Neural cell (in vitro differentiated cells): Measurements from ENCODE around the gene USP3. TPM values are rescaled to one million over a fixed set of nuclear protein-coding genes. Genes with fewer than 3 reads are reported as not detected.

Experiments used
- H2AFZ ChIP-seq: fragments of 200-600, 300-800 bp; sonication (generic), shearing (Covaris generic); 2 replicates; pipeline ENCODE4 v1.6.0; 2014; ENCODE audit warnings: low read depth, mild to moderate bottlenecking, antibody characterized with exemption, low read length, moderate library complexity
- H3F3A ChIP-seq: fragments of 200-600 bp; shearing (Covaris generic); 2 replicates; pipeline ENCODE4 v1.6.1; 2016; ENCODE audit warnings: mild to moderate bottlenecking, moderate library complexity, mixed read lengths, antibody characterized with exemption, low read length; ENCODE audit not compliant: insufficient read depth, poor library complexity, severe bottlenecking
- H3K27ac ChIP-seq: fragments of 200-600, 300-800 bp; sonication (generic), shearing (Covaris generic); 2 replicates; pipeline ENCODE4 v1.5.1; 2014; ENCODE audit warnings: mild to moderate bottlenecking, low read length, moderate library complexity
- H3K27me3 ChIP-seq: fragments of 300-800, 200-600 bp; sonication (generic), shearing (Covaris generic); 2 replicates; pipeline ENCODE4 v1.6.0; 2014; ENCODE audit warnings: mild to moderate bottlenecking, low read depth, low read length, moderate library complexity; ENCODE audit not compliant: insufficient read depth
- H3K36me3 ChIP-seq: fragments of 300-800, 200-600 bp; sonication (generic), shearing (Covaris generic); 2 replicates; pipeline ENCODE4 v1.5.1; 2014; ENCODE audit warnings: mild to moderate bottlenecking, antibody characterized with exemption, low read length, moderate library complexity; ENCODE audit not compliant: insufficient read depth
- H3K4me2 ChIP-seq: fragments of 300-800, 200-600 bp; sonication (generic), shearing (Covaris generic); 2 replicates; pipeline ENCODE4 v1.6.0; 2014; ENCODE audit warnings: mild to moderate bottlenecking, low read length
- H3K4me3 ChIP-seq: fragments of 300-800, 200-600 bp; sonication (generic), shearing (Covaris generic); 2 replicates; pipeline ENCODE4 v1.5.1; 2014; ENCODE audit warnings: mild to moderate bottlenecking, low read length, moderate library complexity
- H3K79me2 ChIP-seq: fragments of 200-600 bp; shearing (Covaris generic); replicated peaks from 2 replicates; pipeline ENCODE4 v1.6.0; 2014; ENCODE audit warnings: mild to moderate bottlenecking, low read length, moderate library complexity; ENCODE audit not compliant: insufficient read depth
- H3K9ac ChIP-seq: fragments of 300-800, 200-600 bp; sonication (generic), shearing (Covaris generic); 2 replicates; pipeline ENCODE4 v1.6.1; 2016; ENCODE audit warnings: mild to moderate bottlenecking, low read length, mixed read lengths
- H3K9me2 ChIP-seq: fragments of 200-600 bp; shearing (Covaris generic); 2 replicates; pipeline ENCODE4 v1.6.1; 2016; ENCODE audit warnings: mild to moderate bottlenecking, low read length, mixed read lengths; ENCODE audit not compliant: insufficient read depth
- H3K9me3 ChIP-seq: fragments of 200-600, 300-800 bp; sonication (generic), shearing (Covaris generic); 2 replicates; pipeline ENCODE4 v1.6.1; 2016; ENCODE audit warnings: mild to moderate bottlenecking, mixed run types, low read length, moderate library complexity, mixed read lengths
- H4K20me1 ChIP-seq: fragments of 200-600 bp; shearing (Covaris generic); 2 replicates; pipeline ENCODE4 v1.6.1; 2016; ENCODE audit warnings: mild to moderate bottlenecking, mixed run types; ENCODE audit not compliant: insufficient read depth
- EP300 ChIP-seq: fragments of 450-650 bp; conservative IDR thresholded peaks from 2 replicates; pipeline ENCODE4 v1.6.1; 2014; ENCODE audit warnings: antibody characterized with exemption, mild to moderate bottlenecking, moderate library complexity; ENCODE audit not compliant: poor library complexity, severe bottlenecking
- EZH2 ChIP-seq: fragments of 200-600, 300-800 bp; shearing (Covaris generic), sonication (generic); IDR thresholded peaks from 2 replicates; pipeline ENCODE4 v1.6.1; 2014; ENCODE audit warnings: antibody characterized with exemption, low read length, borderline replicate concordance, mild to moderate bottlenecking; ENCODE audit not compliant: insufficient read depth, poor library complexity, severe bottlenecking
- MXI1 ChIP-seq: fragments of 450-650 bp; conservative IDR thresholded peaks from 2 replicates; pipeline ENCODE4 v1.6.1; 2014; ENCODE audit warnings: antibody characterized with exemption, mild to moderate bottlenecking; ENCODE audit not compliant: poor library complexity, severe bottlenecking
- POLR2AphosphoS5 ChIP-seq: IDR thresholded peaks from 2 replicates; pipeline ENCODE4 v1.6.1; 2012
- RAD21 ChIP-seq: fragments of 450-650 bp; conservative IDR thresholded peaks from 2 replicates; pipeline ENCODE4 v1.6.1; 2014; ENCODE audit warnings: antibody characterized with exemption, mild to moderate bottlenecking, moderate library complexity
- SMC3 ChIP-seq: fragments of 450-650 bp; conservative IDR thresholded peaks from 2 replicates; pipeline ENCODE4 v1.6.1; 2014; ENCODE audit warnings: antibody characterized with exemption, mild to moderate bottlenecking, moderate library complexity; ENCODE audit not compliant: poor library complexity
- TAF1 ChIP-seq: IDR thresholded peaks from 2 replicates; pipeline ENCODE4 v1.6.1; 2012; ENCODE audit warnings: low read depth
- polyA plus RNA-seq: library from polyadenylated mRNA; depleted of rRNA; stranded (reverse); fragments of >200 nt; gene quantifications from 2 replicates; pipeline ENCODE4 v1.2.3, GENCODE V29; 2014
- TF ChIP-seq, protein P1 (sequence below): IDR thresholded peaks from 2 replicates; pipeline ENCODE4 v1.6.1; 2012; ENCODE audit warnings: borderline replicate concordance
- TF ChIP-seq, protein P2 (sequence below): fragments of 450-650 bp; IDR thresholded peaks from 2 replicates; pipeline ENCODE4 v1.5.1; 2014; ENCODE audit warnings: antibody characterized with exemption, mild to moderate bottlenecking, moderate library complexity; ENCODE audit not compliant: poor library complexity, severe bottlenecking

Gene USP3
- polyA plus RNA-seq, 1 donor from 2014 or later = 68.0 TPM

DNA sequence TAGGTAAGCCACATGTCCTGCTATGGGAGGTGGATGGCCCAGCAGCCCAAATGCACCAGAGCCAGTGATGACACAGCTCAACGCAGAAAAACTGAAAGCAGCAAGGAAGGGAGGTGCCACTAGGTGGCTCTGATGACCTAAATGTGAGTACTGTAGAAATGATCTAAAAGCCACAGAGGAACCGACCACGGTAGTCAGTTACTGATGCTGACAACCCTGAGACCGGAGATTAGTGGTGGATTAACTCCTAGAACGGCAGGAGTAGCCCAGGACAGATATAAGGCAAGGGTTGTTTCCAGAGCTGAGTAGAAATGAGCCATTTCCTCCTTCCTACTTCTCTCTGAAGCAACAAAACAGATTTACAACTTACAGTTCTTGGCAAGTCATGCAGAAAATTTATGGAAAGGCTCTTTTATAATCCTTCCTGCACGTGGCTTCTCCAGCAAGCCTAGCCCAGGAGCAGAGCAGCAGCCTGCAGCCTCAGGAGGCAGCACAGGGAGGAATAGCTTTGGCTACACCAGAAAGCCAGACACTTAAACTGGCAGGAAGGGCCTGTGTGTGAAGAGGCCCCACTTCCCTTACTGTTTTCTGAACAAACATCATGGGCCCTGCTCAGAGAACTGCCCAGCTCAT is 105.9 kb downstream of the USP3 start:
- TF ChIP-seq, protein P1, sequence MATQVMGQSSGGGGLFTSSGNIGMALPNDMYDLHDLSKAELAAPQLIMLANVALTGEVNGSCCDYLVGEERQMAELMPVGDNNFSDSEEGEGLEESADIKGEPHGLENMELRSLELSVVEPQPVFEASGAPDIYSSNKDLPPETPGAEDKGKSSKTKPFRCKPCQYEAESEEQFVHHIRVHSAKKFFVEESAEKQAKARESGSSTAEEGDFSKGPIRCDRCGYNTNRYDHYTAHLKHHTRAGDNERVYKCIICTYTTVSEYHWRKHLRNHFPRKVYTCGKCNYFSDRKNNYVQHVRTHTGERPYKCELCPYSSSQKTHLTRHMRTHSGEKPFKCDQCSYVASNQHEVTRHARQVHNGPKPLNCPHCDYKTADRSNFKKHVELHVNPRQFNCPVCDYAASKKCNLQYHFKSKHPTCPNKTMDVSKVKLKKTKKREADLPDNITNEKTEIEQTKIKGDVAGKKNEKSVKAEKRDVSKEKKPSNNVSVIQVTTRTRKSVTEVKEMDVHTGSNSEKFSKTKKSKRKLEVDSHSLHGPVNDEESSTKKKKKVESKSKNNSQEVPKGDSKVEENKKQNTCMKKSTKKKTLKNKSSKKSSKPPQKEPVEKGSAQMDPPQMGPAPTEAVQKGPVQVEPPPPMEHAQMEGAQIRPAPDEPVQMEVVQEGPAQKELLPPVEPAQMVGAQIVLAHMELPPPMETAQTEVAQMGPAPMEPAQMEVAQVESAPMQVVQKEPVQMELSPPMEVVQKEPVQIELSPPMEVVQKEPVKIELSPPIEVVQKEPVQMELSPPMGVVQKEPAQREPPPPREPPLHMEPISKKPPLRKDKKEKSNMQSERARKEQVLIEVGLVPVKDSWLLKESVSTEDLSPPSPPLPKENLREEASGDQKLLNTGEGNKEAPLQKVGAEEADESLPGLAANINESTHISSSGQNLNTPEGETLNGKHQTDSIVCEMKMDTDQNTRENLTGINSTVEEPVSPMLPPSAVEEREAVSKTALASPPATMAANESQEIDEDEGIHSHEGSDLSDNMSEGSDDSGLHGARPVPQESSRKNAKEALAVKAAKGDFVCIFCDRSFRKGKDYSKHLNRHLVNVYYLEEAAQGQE = no peak
- TF ChIP-seq SMC3 = peak; percentile 81
- TF ChIP-seq RAD21 = peak; percentile 76
- peak; percentile 52 for TF ChIP-seq MXI1
- TF ChIP-seq EP300 = no peak
- TF ChIP-seq, protein P2, sequence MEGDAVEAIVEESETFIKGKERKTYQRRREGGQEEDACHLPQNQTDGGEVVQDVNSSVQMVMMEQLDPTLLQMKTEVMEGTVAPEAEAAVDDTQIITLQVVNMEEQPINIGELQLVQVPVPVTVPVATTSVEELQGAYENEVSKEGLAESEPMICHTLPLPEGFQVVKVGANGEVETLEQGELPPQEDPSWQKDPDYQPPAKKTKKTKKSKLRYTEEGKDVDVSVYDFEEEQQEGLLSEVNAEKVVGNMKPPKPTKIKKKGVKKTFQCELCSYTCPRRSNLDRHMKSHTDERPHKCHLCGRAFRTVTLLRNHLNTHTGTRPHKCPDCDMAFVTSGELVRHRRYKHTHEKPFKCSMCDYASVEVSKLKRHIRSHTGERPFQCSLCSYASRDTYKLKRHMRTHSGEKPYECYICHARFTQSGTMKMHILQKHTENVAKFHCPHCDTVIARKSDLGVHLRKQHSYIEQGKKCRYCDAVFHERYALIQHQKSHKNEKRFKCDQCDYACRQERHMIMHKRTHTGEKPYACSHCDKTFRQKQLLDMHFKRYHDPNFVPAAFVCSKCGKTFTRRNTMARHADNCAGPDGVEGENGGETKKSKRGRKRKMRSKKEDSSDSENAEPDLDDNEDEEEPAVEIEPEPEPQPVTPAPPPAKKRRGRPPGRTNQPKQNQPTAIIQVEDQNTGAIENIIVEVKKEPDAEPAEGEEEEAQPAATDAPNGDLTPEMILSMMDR = peak; percentile 86
- TF ChIP-seq POLR2AphosphoS5 = no peak
- no peak for TF ChIP-seq EZH2
- no peak for TF ChIP-seq TAF1
- no peak overlapping the region for H3K4me2 ChIP-seq
- H3K9me2 ChIP-seq = no peaks in the 10 kb centered on the region
- no peaks in the 10 kb centered on the region for H3F3A ChIP-seq
- H2AFZ ChIP-seq = no peak overlapping the region
- H3K79me2 ChIP-seq = no peaks in the 10 kb centered on the region
- H3K9me3 ChIP-seq = no peaks in the 10 kb centered on the region
- peak overlapping the region; percentile 26 for H3K4me3 ChIP-seq
- no peaks in the 10 kb centered on the region for H3K27me3 ChIP-seq
- peak overlapping the region; percentile 11 for H3K9ac ChIP-seq
- peak overlapping the region; percentile 25 for H3K27ac ChIP-seq
- peaks cover 8% of the 10 kb centered on the region for H3K36me3 ChIP-seq
- no peaks in the 10 kb centered on the region for H4K20me1 ChIP-seq

DNA sequence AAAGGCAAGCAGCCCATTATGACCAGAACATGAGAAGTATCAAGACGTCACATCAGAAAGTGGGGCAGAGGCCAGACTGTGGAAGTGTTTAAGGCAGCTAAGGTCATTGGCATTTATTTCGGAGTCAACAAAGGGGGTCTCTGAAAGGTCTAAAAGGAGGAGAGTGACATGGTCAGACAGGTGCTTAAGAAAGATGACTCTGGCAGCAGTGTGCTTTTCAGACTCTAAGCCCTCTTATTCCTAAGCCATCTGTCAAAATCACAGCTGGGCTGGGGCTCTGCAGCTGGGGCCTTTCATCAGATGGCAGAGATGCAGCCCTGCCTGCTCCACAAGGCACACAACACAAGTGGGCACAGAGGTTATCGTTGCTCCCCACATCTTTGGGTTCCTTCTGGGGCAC is 106.8 kb downstream of the USP3 start:
- peaks cover 8% of the 10 kb centered on the region for H3K36me3 ChIP-seq

More for the DNA sequence above, 106.8 kb downstream of the USP3 start:
- no peaks in the 10 kb centered on the region for H4K20me1 ChIP-seq
- no peaks in the 10 kb centered on the region for H3F3A ChIP-seq
- no peak overlapping the region for H2AFZ ChIP-seq
- no peak overlapping the region for H3K4me3 ChIP-seq
- H3K9me2 ChIP-seq = no peaks in the 10 kb centered on the region
- TF ChIP-seq SMC3 (no peak), EZH2 (no peak)
- H3K27me3 ChIP-seq = no peaks in the 10 kb centered on the region
- H3K4me2 ChIP-seq = no peak overlapping the region
- H3K9me3 ChIP-seq = no peaks in the 10 kb centered on the region
- no peaks in the 10 kb centered on the region for H3K79me2 ChIP-seq
- peak overlapping the region; percentile 11 for H3K9ac ChIP-seq
- peak overlapping the region; percentile 25 for H3K27ac ChIP-seq
